Measurements from ENCODE around the gene HACD3. TPM values are rescaled to one million over a fixed set of nuclear protein-coding genes. Genes with fewer than 3 reads are reported as not detected.

HACD3 gene
- total RNA-seq, 1 experiment from 2014 or later: 118 TPM

- no peaks in the 10 kb centered on the region for H3K9me3 ChIP-seq
- no peak overlapping the region for H3K4me3 ChIP-seq (ENCODE audit: low read depth, low read length)
- TF ChIP-seq CTCF (IDR thresholded peaks at IDR 0.05; ENCODE audit: insufficient read depth in 1 of 2, low read depth in 1 of 2, low read length in 1 of 2, severe bottlenecking in 1 of 2, unreplicated experiment in 1 of 2): no peak
- CTCF ChIA-PET: no interaction called here
- Mint-ChIP-seq H3K27ac (ENCODE audit: unreplicated experiment) (no peak overlapping the region), H3K27me3 (ENCODE audit: insufficient read depth, unreplicated experiment) (no peaks in the 10 kb centered on the region), H3K4me1 (ENCODE audit: low read depth, unreplicated experiment) (peaks cover 16% of the 10 kb centered on the region), H3K9me3 (ENCODE audit: unreplicated experiment) (no peaks in the 10 kb centered on the region), H3K4me3 (ENCODE audit: unreplicated experiment) (no peak overlapping the region), H3K36me3 (ENCODE audit: insufficient read depth, unreplicated experiment) (peaks cover 11% of the 10 kb centered on the region)
- no peaks in the 10 kb centered on the region for H3K36me3 ChIP-seq (ENCODE audit: control insufficient read depth, insufficient read depth, low read length)
- intact Hi-C loops (cut with micrococcal nuclease; ENCODE audit: unreplicated experiment): no loop called here
- no TSS peak for BruUV-seq (replicated peaks)
- no peak for DNase-seq
- peaks cover 21% of the 10 kb centered on the region for H3K4me1 ChIP-seq
- POLR2A ChIA-PET: no interaction called here
- H3K27me3 ChIP-seq (replicated peaks; ENCODE audit: control insufficient read depth, insufficient read depth, low read length): no peaks in the 10 kb centered on the region
Measured at GRCh38 chr15:65528461-65529060, 1.7 kb upstream of the HACD3 start.

GRCh38 chr15:65529762-65530317 lies 423 bp upstream of the HACD3 start:
- Mint-ChIP-seq H3K36me3 (ENCODE audit: insufficient read depth, unreplicated experiment) (peaks cover 11% of the 10 kb centered on the region), H3K4me3 (ENCODE audit: unreplicated experiment) (peak overlapping the region; percentile 67), H3K27me3 (ENCODE audit: insufficient read depth, unreplicated experiment) (no peaks in the 10 kb centered on the region), H3K4me1 (ENCODE audit: low read depth, unreplicated experiment) (peaks cover 27% of the 10 kb centered on the region), H3K9me3 (ENCODE audit: unreplicated experiment) (no peaks in the 10 kb centered on the region), H3K27ac (ENCODE audit: unreplicated experiment) (peak overlapping the region; percentile 47)
- intact Hi-C loops (cut with micrococcal nuclease; ENCODE audit: unreplicated experiment): loop anchor here (2.0 kb wide), 1 partner anchor 13 kb away; the partner anchor contains the start of gene DPP8
- Histone ChIP-seq H3K4me3 (ENCODE audit: low read depth, low read length) (peak overlapping the region; percentile 99), H3K4me1 (peaks cover 17% of the 10 kb centered on the region), H3K36me3 (ENCODE audit: control insufficient read depth, insufficient read depth, low read length) (no peaks in the 10 kb centered on the region), H3K27me3 (replicated peaks; ENCODE audit: control insufficient read depth, insufficient read depth, low read length) (no peaks in the 10 kb centered on the region), H3K9me3 (no peaks in the 10 kb centered on the region)
- CTCF ChIA-PET: interaction anchor here (1.2 kb wide), 1 partner anchor 13 kb away, joined by 4 read pairs; the partner anchor contains the start of gene DPP8
- TSS peak; percentile 68 for BruUV-seq (replicated peaks)
- TF ChIP-seq CTCF (IDR thresholded peaks at IDR 0.05; ENCODE audit: insufficient read depth in 1 of 2, low read depth in 1 of 2, low read length in 1 of 2, severe bottlenecking in 1 of 2, unreplicated experiment in 1 of 2): no peak
- POLR2A ChIA-PET: interaction anchor here (1.3 kb wide), 1 partner anchor 225 kb away, joined by 6 read pairs; the partner anchor contains the start of gene RNU5B-1
- no peak for DNase-seq

- H3K27ac Mint-ChIP-seq (ENCODE audit: unreplicated experiment): peak overlapping the region; percentile 27
- H3K36me3 Mint-ChIP-seq (ENCODE audit: insufficient read depth, unreplicated experiment): peaks cover 11% of the 10 kb centered on the region
- H3K36me3 ChIP-seq (ENCODE audit: control insufficient read depth, insufficient read depth, low read length): no peaks in the 10 kb centered on the region
- POLR2A ChIA-PET: no interaction called here
- CTCF ChIA-PET: interaction anchor here (0.5 kb wide), 2 partner anchors 16 to 32 kb away, joined by 3 to 6 read pairs; no protein-coding TSS in a partner anchor
- intact Hi-C loops (cut with micrococcal nuclease; ENCODE audit: unreplicated experiment): no loop called here
- peaks cover 17% of the 10 kb centered on the region for H3K4me1 ChIP-seq
- no peak overlapping the region for H3K4me3 ChIP-seq (ENCODE audit: low read depth, low read length)
- no peak for DNase-seq
- peak overlapping the region; percentile 67 for H3K4me3 Mint-ChIP-seq (ENCODE audit: unreplicated experiment)
- H3K27me3 ChIP-seq (replicated peaks; ENCODE audit: control insufficient read depth, insufficient read depth, low read length): no peaks in the 10 kb centered on the region
- no peak for TF ChIP-seq CTCF (IDR thresholded peaks at IDR 0.05; ENCODE audit: insufficient read depth in 1 of 2, low read depth in 1 of 2, low read length in 1 of 2, severe bottlenecking in 1 of 2, unreplicated experiment in 1 of 2)
- no peaks in the 10 kb centered on the region for H3K27me3 Mint-ChIP-seq (ENCODE audit: insufficient read depth, unreplicated experiment)
- H3K9me3 Mint-ChIP-seq (ENCODE audit: unreplicated experiment): no peaks in the 10 kb centered on the region
- H3K4me1 Mint-ChIP-seq (ENCODE audit: low read depth, unreplicated experiment): peaks cover 33% of the 10 kb centered on the region
- BruUV-seq (replicated peaks): TSS peak; percentile 15
- no peaks in the 10 kb centered on the region for H3K9me3 ChIP-seq
Measured at GRCh38 chr15:65532738-65533051, 2.4 kb downstream of the HACD3 start.
